HL-60 (cell line): ENCODE results near the gene ATE1.

Experiments used
- GABPA ChIP-seq: IDR thresholded peaks from 2 replicates; pipeline ENCODE4 v1.6.1; 2012; ENCODE audit warnings: low read depth
- POLR2AphosphoS5 ChIP-seq: IDR thresholded peaks from 2 replicates; pipeline ENCODE4 v1.6.1; 2012; ENCODE audit warnings: low read depth
- SPI1 ChIP-seq: IDR thresholded peaks from 2 replicates; pipeline ENCODE4 v1.6.1; 2012; ENCODE audit warnings: low read depth, mild to moderate bottlenecking, borderline replicate concordance
- TF ChIP-seq, protein P1 (sequence below): IDR thresholded peaks from one replicate; pipeline ENCODE4 v1.5.1; 2011; ENCODE audit warnings: low read length, control low read depth, inconsistent platforms; ENCODE audit not compliant: insufficient read depth

DNA sequence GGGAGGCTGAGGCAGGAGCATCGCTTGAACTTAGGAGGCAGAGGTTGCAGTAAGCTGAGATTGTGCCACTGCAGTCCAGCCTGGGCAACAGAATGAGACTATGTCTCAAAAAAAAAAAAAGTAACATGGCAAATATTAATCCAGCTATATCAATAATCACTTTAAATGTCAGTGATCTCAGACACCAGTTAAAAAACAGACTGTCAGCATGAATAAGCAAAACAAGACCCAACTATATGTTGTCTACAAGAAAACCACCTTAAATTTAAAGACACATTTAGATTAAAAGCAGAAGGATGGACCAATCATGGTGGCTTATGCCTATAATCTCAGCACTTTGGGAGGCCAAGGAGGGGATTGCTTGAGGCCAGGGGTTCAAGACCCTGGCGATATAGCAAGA lies 8.5 kb upstream of the ATE1 start:
- TF ChIP-seq, protein P1, sequence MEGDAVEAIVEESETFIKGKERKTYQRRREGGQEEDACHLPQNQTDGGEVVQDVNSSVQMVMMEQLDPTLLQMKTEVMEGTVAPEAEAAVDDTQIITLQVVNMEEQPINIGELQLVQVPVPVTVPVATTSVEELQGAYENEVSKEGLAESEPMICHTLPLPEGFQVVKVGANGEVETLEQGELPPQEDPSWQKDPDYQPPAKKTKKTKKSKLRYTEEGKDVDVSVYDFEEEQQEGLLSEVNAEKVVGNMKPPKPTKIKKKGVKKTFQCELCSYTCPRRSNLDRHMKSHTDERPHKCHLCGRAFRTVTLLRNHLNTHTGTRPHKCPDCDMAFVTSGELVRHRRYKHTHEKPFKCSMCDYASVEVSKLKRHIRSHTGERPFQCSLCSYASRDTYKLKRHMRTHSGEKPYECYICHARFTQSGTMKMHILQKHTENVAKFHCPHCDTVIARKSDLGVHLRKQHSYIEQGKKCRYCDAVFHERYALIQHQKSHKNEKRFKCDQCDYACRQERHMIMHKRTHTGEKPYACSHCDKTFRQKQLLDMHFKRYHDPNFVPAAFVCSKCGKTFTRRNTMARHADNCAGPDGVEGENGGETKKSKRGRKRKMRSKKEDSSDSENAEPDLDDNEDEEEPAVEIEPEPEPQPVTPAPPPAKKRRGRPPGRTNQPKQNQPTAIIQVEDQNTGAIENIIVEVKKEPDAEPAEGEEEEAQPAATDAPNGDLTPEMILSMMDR = no peak
- TF ChIP-seq POLR2AphosphoS5 = no peak
- TF ChIP-seq GABPA = no peak
- no peak for TF ChIP-seq SPI1
